Epidermal melanocyte (primary cell): ENCODE data around the gene CHCHD10.

Experiments used
- DNase-seq: peaks from one replicate; pipeline ENCODE4 v3.0.0; 2011; ENCODE audit warnings: low spot score; ENCODE audit not compliant: insufficient read length

Gene CHCHD10

DNA sequence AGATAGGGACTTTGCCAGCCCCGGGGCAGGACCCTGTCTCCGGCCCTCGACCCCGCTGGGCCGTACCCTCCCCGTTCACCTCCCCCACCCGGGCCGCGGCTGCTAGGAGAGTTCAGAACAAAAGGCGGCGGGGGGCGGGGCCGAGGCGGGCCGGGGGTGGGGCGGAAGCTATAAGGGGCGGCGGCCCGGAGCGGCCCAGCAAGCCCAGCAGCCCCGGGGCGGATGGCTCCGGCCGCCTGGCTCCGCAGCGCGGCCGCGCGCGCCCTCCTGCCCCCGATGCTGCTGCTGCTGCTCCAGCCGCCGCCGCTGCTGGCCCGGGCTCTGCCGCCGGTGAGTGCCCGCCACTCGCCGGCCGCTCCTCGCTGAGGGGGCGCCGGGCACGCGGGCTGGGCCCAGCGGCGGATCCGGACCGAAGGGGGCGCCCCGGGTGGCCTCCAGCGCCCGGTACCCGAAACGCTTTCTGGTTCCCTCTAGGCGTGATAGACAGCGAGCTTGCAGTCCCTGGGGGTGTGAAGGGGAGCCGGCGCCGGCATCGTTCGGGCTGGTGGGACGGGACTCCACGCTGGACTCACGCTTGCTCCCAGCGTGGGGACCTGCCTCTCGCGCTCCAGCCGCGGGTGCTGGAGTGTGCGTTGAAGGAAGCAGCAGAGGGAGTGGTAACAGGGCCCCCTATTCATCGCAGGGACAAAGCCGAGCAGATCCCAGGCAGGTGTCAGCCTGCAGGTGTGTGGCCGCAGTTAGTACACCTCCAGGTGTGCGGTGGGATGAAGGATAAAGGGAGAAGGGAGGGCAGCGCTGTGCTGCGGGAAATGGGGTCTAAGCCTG is 5.1 kb upstream of the CHCHD10 start, which contains the start of gene MMP11:
TSS of gene MMP11 (plus strand) at position 201 of the 825 bp plus-strand sequence. CDS start at position 223, 22 bp downstream.
- DNase-seq, result no peak

DNA sequence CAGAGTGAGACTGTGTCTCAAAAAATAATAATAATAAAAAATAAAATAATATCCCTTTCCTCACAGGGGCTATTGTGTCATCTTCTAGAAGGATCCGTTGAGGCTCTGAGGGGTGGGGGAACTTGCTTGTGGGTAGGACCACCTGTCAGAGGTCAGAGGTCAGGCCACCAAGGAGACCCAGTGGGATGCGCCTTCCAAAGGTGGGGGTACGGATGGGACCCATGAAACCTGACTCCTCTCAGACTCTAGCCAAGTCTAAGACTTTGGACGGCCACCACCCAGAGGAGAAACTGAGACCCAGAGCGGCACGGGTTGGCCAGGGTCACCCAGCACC is 4.5 kb upstream of the CHCHD10 start:
- DNase-seq, result no peak

DNA sequence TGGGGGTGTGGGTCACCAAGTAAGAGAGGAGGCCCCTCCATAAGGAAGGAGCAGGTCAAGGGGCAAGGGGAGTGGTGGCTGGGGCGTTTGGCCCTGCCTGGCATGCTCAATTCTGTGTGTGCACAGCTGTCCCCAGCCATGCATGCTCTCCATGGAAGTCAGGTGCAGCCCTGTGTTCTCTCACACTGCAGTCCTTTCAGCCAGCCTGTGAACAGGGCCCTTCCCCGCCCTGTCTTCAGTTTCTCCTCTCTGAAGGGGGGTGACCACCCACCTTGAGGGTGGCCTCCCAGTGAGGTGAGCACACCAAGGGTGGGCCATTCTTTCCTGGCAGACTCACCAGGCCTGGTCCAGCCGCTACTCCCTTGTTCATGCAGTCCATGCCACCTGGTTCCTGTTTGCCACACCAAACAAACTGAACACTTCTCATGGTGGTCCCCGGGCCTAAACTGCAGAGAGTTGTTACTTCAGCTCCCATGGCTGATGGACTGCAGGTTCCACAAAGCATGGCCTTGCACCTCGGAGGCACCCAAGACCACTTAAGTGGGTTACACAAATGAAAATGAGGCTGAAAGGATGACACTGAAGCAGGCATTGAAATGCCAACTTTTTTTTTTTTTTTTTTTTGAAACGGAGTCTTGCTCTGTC is 1.7 kb upstream of the CHCHD10 start:
- DNase-seq, result no peak

DNA sequence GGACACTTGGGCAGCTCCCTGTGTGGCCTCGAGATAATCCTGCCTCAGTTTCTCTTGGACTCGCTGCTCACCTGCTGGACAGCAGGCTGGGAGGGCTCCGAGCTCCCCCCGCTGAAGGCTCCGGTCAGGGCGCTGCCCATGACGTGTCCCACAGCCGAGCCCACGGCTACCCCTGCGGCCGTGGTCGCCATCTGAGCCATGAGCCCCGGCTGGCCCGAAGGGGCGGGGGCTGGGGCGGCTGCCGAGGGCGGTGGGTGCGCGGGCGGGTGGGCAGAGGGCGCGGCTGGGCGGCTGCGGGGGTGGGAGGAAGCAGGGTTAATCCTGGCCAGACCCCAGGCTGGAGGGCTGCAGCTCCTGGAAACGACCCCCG is 484 bp downstream of the CHCHD10 start:
- DNase-seq, result no peak

DNA sequence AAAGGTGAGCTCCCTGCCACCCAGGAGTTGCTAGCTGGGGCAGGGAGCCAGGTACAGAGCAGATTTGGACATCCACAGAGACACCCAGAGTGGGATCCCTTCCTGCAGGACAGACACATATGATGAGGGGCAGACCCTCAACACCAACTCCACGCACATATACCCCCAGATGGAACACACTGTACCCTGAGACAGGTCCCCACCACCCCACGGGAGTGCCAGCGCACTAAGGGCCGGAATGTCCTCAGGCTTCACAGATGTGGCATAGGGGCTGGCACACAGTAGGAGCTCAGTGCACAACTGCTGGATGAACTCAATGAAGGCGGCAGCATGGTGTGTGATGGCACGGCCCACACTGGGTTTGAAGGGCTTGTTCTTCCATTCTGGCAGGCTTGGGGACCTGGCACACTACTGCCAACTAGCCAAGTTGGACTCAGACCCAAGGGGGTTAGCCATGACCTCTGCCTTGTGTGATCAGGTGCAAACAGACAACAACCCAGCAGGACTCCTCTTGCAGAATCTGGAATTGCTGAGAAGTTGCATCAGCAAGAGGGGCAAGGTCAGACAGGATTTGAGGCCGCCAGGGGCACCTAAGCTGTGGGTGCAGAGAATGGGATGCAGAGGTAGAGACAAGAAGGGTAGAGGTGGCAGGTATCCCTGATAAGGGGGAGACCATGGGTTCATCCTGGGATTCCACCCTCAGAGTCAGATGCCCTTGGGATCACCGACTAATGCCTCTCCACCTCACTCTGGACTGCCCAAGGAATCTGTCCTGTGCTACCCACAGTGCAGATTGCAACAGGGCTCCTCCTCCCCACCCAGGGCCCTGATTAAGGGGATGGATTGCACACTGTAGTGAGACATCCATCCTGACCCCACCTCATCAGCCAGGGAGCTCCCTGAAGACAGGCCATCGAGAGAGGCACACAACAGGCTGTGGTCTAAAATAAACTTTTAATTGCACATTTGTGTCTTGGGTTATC is 2.6 kb downstream of the CHCHD10 start:
- no peak for DNase-seq

DNA sequence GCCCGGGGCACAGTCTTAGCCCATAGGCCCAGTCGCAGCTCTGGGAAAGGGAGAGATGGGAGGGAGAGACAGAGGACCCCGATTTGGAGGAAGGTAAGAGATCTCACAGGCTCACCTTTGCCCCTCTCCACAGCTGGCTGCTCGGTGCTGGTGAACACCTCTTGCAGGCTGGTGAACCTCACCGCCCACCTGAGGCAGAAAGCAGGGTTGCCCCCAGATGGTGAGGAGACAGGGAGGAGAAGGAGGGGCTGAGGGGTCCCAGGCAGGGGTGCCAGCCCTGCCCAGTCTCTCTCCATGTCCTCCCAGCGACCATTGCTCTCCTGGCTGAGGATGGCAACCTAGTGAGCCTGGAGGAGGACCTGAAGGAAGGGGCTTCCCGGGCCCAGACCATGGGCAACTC is 3.8 kb downstream of the CHCHD10 start:
- DNase-seq, result no peak

DNA sequence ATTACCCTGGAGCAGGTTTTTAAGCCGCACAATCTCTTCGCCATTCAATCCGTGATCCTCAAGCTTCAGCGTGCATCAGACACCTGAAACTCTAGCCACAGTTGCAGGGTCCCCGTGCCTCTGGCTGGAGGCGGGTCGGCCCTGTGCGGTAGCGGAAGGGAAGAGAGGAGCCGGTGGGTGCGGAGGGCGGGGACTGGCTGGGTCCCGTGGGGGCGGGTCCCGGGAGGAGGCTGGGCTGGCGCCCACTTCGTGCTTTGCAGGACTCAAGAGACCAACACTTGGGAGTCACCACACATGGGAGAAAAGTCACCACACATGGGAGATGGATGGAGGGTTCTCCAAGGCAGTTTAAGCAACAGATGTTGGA is 4.2 kb downstream of the CHCHD10 start:
- no peak for DNase-seq

DNA sequence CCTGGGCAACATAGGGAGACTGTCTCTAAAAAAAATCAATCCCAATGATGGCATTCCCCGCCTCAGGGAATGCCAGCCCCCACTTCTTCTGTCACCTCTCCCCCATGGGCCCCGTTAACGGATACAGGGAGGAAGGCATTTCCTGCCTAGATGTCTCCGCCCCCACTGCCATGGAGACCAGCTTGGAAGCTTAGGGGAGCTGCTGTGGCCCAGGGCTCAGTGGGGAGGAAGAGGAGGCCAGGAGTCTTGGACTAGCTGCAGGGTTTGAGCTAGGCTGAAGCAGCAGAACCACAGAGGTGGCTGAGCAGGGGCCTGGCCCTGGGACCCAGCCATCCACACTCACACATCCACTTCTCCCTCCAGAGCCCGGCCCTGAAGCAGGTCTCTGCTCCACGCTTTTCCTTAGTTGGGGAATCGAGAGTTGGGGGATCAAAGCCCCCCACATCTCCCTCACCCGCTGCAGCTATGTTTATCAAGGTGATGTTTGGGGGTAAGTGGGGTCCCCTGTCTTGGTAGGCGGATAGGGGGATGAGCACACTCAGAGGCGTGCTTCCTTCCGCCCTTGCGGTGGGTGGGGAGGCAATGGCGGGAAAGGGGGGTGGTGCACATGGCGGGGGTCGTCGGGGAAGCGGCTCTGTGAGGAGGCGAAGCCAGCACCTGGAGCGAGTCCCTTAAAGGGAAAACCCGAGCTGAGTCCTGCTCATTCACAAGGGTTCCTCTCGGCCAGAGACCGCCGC is 4.8 kb downstream of the CHCHD10 start, which contains the start of gene C22orf15:
TSS of gene C22orf15 (plus strand) at position 149 of the 737 bp plus-strand sequence. CDS start at position 466, 317 bp downstream.
- DNase-seq, result no peak

DNA sequence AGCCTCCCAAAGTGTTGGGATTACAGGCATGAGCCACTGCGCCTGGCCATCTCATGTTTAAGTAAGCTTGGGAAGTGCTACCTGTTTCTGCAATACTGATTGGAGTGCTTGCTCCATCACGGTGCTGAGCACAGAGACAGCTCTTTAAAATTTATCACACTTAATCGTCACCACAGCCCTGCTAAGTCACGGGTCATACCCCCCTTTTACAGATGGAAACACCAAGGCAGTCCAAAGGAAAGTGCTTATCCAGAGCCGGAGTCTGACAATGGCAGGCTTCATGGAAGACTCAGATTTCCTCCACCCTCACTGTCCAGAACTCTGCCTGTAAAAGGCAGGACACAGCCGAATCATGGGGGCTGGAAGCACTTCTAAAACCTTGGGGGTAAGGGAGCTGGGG is 7.7 kb downstream of the CHCHD10 start:
- no peak for DNase-seq

DNA sequence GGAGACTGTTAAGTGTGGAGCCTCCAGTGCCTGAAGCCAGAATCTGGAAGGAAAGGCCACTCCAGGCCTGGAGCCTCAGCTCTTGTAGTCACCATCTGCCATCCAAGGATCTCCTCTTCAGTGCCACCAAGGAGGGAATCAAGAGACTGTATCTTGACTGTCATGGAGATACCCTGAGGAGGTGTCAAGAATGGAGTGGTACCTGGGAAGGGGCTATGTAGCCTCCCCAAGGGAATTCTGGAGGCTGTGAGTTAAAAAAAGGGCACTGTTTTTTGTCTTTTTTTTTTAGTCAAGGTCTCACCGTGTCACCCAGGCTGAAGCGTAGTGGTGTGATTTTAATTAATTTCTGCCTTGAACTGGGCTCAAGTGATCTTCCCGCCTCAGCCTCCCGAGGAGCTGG is 8.2 kb downstream of the CHCHD10 start:
- no peak for DNase-seq

DNA sequence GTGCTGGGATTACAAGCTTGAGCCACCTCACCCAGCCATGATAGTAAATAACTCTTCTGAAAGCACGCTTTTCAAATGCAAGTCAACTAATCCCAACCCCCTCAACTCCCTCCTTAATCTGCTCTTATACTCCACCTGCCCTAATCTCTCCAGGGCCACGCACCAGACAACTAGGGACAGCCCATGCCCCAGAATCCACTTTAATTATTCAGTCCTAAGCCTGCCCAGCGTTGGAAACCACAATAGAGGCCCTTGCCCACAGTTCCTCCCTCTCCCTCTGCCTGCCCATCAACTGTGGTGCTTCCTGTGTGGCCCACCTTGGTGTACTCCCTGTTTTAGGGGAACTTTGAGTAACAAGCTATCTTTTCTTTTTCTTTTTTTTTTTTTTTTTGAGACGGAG is 10.9 kb downstream of the CHCHD10 start:
- no peak for DNase-seq

DNA sequence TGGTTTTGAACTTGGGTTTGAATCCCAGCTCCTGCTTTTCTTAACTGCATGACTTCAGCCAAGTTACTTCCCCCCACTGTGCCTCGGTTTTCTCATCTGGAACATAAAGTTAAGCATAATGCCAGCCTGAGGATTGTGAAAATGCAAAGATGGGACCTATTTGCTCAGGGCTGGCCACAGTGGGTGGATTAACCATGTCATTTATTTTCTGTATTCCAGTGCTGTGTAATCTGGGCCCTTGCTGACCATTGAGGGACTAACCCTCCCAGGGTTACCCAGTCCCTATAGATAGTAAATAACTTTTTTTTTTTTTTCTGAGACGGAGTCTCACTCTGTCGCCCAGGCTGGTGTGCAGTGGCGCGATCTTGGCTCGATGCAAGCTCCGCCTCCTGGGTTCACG is 12.1 kb downstream of the CHCHD10 start:
- no peak for DNase-seq

DNA sequence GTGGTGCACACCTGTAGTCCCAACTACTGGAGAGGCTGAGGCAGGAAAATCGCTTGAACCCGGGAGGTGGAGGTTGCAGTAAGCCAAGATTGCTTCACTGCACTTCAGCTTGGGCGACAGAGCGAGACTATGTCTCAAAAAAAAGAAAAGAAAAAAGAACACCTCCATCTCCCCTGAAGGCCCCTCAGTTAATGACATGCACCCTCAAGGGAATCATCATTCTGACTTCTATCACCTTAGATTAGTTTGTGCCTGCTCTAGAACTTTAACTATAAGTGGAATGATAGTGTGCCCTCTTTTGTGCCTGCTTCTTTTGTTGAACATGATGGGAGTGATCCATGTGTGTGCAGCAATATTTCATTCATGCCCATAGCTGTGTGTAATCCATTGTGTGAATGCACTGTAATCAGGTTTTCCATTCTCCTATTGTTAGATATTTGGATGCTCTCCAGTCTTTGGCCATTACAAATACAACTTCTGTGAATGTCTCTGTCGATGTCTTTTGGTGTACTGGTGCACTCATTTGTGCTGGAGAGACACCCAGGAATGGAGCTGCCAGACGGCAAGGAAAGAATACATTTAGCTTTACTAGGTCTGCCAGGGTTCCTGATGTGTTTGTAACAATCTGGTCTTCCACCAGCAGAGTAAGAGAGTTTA is 12.7 kb downstream of the CHCHD10 start:
- DNase-seq, result no peak

DNA sequence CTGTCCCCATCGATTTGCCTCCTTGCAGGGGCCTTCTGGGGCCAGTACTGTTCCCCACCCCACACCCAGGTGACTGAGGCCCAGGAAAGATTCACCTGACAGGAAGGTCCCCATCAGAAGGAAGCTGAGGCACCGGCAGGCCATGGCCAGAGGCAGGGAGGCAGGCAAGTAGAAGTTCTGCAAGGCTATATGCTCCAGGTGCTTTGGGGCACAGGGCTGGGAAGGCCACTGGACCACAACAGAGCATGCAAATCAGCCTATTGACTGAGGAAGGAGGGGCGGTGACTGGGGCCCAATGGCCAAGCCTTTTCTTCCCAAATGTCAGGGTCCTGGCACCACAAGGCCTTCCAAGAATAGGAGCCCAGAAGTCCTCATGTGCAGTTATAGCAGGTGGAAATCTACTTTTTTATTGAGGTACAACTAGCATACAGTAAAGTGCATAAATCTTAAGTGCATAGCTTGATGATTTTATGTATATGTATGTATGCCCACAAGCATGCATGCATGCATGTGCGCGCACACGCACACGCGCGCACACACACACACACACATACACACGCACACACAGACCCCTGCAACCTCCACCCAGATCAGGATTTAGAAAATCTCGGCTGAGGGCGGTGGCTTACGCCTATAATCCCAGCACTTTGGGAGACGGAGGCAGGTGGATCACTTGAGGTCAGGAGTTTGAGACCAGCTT is 13.4 kb downstream of the CHCHD10 start, which contains the start of gene VPREB3:
TSS of gene VPREB3 (minus strand) at position 206 of the 700 bp plus-strand sequence. CDS start at position 144, 62 bp downstream.
- DNase-seq, result no peak

DNA sequence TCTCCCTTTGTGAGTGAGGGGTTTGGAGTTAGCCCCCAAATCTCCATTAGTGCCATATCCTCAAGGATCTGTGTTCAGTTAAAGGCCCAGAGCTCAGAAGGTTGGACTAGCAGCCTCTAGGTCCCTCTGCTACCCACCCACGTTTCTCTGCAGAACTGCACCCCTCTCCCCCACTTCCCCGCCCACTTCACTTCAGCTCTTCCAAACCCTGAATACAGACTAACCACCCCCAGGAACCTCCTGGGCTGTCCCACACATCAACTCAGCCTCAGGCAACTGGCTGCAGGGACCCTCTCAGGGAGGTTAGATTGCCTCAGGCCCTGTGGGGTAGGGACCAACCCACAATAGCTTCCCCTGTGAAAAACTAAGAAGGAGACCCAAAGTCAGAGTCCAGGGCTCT is 14.4 kb downstream of the CHCHD10 start:
- no peak for DNase-seq

DNA sequence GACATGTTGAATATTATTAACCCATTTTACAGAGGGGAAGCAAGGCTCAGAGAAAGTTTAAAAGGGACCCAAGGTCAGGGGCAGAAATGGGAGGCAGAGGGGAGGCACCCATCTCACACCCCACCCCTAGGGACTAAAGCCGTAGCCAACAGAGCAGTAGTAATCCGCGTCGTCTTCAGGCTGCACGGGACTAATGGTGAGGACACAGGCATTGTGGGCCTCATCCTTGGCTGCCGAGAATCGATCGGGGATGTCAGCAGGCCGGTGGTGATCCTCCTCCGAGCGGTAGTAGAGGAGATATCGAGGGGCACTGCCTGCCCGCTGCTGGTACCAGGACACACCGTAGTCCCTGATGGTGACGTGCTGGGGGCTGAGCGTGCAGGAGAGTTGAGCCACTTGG is 15.0 kb downstream of the CHCHD10 start:
- DNase-seq, result no peak

DNA sequence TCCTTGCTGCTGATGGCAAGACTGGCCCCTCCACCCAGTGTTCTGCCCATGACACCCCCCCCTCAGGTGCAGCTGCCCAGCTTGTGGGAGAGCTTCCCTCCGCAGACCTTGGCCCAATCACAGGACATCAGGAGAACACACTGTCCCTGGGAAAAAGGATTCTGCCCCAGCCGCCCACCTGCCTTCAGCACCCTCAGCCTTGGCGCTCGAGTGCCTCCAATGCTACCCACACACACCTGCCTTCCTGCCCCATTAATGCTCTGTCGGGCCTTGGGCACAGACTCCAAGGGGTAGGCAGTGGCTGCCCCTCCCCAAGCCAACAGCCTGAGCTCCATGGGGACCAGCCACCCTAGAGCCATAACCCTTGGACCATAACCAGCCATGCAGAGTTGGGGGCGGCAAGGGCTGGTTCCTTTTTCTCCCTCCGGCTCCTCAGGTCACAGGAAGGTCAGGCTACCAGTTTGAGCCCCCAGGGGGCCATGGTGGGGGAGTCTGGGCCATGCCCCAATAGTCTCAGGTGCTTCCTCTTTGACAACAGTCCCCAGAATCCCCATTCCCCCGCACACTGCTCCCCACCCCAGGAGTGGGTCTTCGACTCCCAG is 15.6 kb downstream of the CHCHD10 start:
- DNase-seq, result no peak

DNA sequence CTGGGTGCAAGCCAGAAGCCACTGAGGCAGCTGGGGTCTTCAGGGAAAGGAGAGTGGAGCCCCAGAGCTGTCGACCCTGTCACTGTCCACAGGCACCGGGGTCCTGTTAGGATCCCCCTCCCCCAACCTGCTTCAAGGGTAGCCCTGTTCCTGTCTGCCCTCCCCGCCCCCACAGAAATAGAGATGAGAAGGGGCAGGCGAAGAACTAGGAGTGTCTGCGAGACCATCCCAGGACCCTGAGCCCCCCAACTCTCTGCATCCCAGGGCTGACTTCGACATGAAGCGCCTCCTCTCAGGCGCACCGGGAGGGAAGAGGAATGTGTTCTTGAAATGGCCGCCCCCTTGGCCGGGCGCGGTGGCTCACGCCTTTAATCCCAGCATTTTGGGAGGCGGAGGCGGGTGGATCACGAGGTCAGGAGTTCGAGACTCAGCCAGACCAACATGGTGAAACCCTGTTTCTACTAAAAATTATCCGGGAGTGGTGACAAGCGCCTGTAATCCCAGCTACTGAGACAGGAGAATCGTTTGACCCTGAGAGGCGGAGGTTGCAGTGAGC is 16.3 kb downstream of the CHCHD10 start:
- DNase-seq, result no peak
